Measurements from ENCODE around the gene YAF2. TPM values are rescaled to one million over a fixed set of nuclear protein-coding genes. Genes with fewer than 3 reads are reported as not detected.

The YAF2 gene
- total RNA-seq, 2 experiments from 2014 or later: 53.6 to 54.7 TPM

GRCh38 chr12:42222724-42223123, 15.3 kb downstream of the YAF2 start:
- H3K4me1 ChIP-seq (ENCODE audit: insufficient read depth, low read length): no peaks in the 10 kb centered on the region
- peaks cover 71% of the 10 kb centered on the region for H3K4me1 Mint-ChIP-seq (ENCODE audit: low read depth)
- H3K9me3 ChIP-seq (ENCODE audit: control insufficient read depth in 1 of 2, insufficient read depth in 1 of 2, low read length in 2 of 2): no peaks in the 10 kb centered on the region
- no peak overlapping the region for H3K4me3 ChIP-seq (ENCODE audit: low read length)
- DNase-seq (no peak), ATAC-seq (ENCODE audit: poor library complexity) (no peak)
- intact Hi-C loops (cut with DNase I, micrococcal nuclease): no loop called here
- H3K27ac Mint-ChIP-seq: no peak overlapping the region
- H3K9me3 Mint-ChIP-seq: no peaks in the 10 kb centered on the region
- POLR2A ChIA-PET: no interaction called here
- H3K27me3 ChIP-seq (ENCODE audit: control insufficient read depth in 1 of 2, insufficient read depth in 2 of 2, low read length in 2 of 2): no peaks in the 10 kb centered on the region
- H3K4me3 Mint-ChIP-seq: no peak overlapping the region
- peaks cover 37% of the 10 kb centered on the region for H3K36me3 Mint-ChIP-seq (ENCODE audit: low read depth)
- CTCF ChIA-PET: no interaction called here
- no peak overlapping the region for H3K27ac ChIP-seq (ENCODE audit: low read depth in 1 of 2, low read length in 2 of 2)
- TF ChIP-seq, protein P1, sequence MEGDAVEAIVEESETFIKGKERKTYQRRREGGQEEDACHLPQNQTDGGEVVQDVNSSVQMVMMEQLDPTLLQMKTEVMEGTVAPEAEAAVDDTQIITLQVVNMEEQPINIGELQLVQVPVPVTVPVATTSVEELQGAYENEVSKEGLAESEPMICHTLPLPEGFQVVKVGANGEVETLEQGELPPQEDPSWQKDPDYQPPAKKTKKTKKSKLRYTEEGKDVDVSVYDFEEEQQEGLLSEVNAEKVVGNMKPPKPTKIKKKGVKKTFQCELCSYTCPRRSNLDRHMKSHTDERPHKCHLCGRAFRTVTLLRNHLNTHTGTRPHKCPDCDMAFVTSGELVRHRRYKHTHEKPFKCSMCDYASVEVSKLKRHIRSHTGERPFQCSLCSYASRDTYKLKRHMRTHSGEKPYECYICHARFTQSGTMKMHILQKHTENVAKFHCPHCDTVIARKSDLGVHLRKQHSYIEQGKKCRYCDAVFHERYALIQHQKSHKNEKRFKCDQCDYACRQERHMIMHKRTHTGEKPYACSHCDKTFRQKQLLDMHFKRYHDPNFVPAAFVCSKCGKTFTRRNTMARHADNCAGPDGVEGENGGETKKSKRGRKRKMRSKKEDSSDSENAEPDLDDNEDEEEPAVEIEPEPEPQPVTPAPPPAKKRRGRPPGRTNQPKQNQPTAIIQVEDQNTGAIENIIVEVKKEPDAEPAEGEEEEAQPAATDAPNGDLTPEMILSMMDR (IDR thresholded peaks at IDR 0.05): no peak
- no peaks in the 10 kb centered on the region for H3K27me3 Mint-ChIP-seq
- H3K36me3 ChIP-seq (ENCODE audit: insufficient read depth, low read length): peaks cover 4% of the 10 kb centered on the region

GRCh38 chr12:42221726-42222125, 16.3 kb downstream of the YAF2 start:
- POLR2A ChIA-PET: interaction anchor here (0.7 kb wide), 1 partner anchor 9 kb away, joined by 3 read pairs; no protein-coding TSS in a partner anchor
- Mint-ChIP-seq H3K27ac (no peak overlapping the region), H3K4me1 (ENCODE audit: low read depth) (peaks cover 74% of the 10 kb centered on the region), H3K4me3 (no peak overlapping the region), H3K36me3 (ENCODE audit: low read depth) (peaks cover 37% of the 10 kb centered on the region), H3K9me3 (no peaks in the 10 kb centered on the region), H3K27me3 (no peaks in the 10 kb centered on the region)
- ATAC-seq (ENCODE audit: poor library complexity) (no peak), DNase-seq (no peak)
- H3K4me1 ChIP-seq (ENCODE audit: insufficient read depth, low read length): no peaks in the 10 kb centered on the region
- no peaks in the 10 kb centered on the region for H3K27me3 ChIP-seq (ENCODE audit: control insufficient read depth in 1 of 2, insufficient read depth in 2 of 2, low read length in 2 of 2)
- H3K27ac ChIP-seq (ENCODE audit: low read depth in 1 of 2, low read length in 2 of 2): no peak overlapping the region
- no peaks in the 10 kb centered on the region for H3K9me3 ChIP-seq (ENCODE audit: control insufficient read depth in 1 of 2, insufficient read depth in 1 of 2, low read length in 2 of 2)
- peaks cover 4% of the 10 kb centered on the region for H3K36me3 ChIP-seq (ENCODE audit: insufficient read depth, low read length)
- intact Hi-C loops (cut with DNase I, micrococcal nuclease): no loop called here
- CTCF ChIA-PET: interaction anchor here (0.7 kb wide), 1 partner anchor 15 kb away, joined by 4 read pairs; no protein-coding TSS in a partner anchor
- no peak overlapping the region for H3K4me3 ChIP-seq (ENCODE audit: low read length)
- TF ChIP-seq, protein P1 (IDR thresholded peaks at IDR 0.05): no peak

DNA sequence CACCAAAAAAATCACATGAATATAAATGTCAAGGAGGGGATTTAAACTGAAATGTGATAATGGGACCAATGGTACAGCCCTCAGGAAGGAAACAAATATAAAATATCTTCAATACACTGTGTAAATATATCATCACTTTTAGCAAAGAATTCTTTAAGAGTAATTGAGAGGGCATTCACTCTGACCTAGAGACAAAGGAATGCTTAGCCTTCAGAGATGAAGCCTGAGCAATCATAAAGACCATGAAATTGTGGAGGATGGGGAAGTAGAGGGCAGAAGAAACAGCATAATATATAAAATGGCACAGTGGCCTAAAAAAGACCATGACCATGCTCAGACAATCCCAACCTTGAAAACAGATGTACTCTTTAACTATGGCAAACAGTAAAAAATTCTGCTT, 20.4 kb downstream of the YAF2 start:
- Mint-ChIP-seq H3K4me3 (no peak overlapping the region), H3K36me3 (ENCODE audit: low read depth) (peaks cover 6% of the 10 kb centered on the region), H3K4me1 (ENCODE audit: low read depth) (peaks cover 68% of the 10 kb centered on the region), H3K27ac (no peak overlapping the region), H3K27me3 (no peaks in the 10 kb centered on the region), H3K9me3 (no peaks in the 10 kb centered on the region)
- intact Hi-C loops (cut with DNase I, micrococcal nuclease): no loop called here
- TF ChIP-seq, protein P1 (IDR thresholded peaks at IDR 0.05): no peak
- Histone ChIP-seq H3K36me3 (ENCODE audit: insufficient read depth, low read length) (peaks cover 4% of the 10 kb centered on the region), H3K27ac (ENCODE audit: low read depth in 1 of 2, low read length in 2 of 2) (no peak overlapping the region), H3K4me1 (ENCODE audit: insufficient read depth, low read length) (peaks cover 5% of the 10 kb centered on the region), H3K4me3 (ENCODE audit: low read length) (no peak overlapping the region), H3K9me3 (ENCODE audit: control insufficient read depth in 1 of 2, insufficient read depth in 1 of 2, low read length in 2 of 2) (no peaks in the 10 kb centered on the region), H3K27me3 (ENCODE audit: control insufficient read depth in 1 of 2, insufficient read depth in 2 of 2, low read length in 2 of 2) (no peaks in the 10 kb centered on the region)
- no peak for DNase-seq
- CTCF ChIA-PET: interaction anchor here (0.6 kb wide), 1 partner anchor 64 kb away, joined by 3 read pairs; no protein-coding TSS in a partner anchor
- no peak for ATAC-seq (ENCODE audit: poor library complexity)
- POLR2A ChIA-PET: no interaction called here

Measured in CD4-positive, alpha-beta T cell (primary cell).